Right renal cortex interstitium (tissue), 3 donors: Measurements from ENCODE around the gene RCSD1. TPM values are rescaled to one million over a fixed set of nuclear protein-coding genes. Genes with fewer than 3 reads are reported as not detected.
A peak's percentile ranks its signal among the peaks of the same experiment; 100 is the strongest.

Source experiments
- DNase-seq, 3 donors: peaks; one replicate each; pipeline ENCODE4 v3.0.0-alpha.2; 2013; ENCODE audit warnings: low read depth in 3 of 3, low spot score in 2 of 3
- polyA plus RNA-seq, 3 donors: library from polyadenylated mRNA; unstranded; fragments of 120-200 nt; gene quantifications; one replicate each; pipeline ENCODE4 v1.2.1, GENCODE V29; 2013; ENCODE audit not compliant: insufficient read length in 3 of 3

Gene RCSD1
- polyA plus RNA-seq, 3 donors, result 12.0 to 15.5 (median 13.5) TPM

GRCh38 chr1:167683226-167683625 lies 53.2 kb downstream of the RCSD1 start:
- no peak for DNase-seq

- no peak for DNase-seq
Measured at GRCh38 chr1:167683641-167684502, 53.8 kb downstream of the RCSD1 start.

GRCh38 chr1:167685844-167686243 lies 55.8 kb downstream of the RCSD1 start:
- DNase-seq, result no peak

- peak; percentile 69 to 75 (median 73) for DNase-seq
Measured at GRCh38 chr1:167687919-167688519, 58.0 kb downstream of the RCSD1 start.

GRCh38 chr1:167689567-167689920 lies 59.5 kb downstream of the RCSD1 start:
- no peak for DNase-seq

- DNase-seq, result no peak
Measured at GRCh38 chr1:167690053-167690452, 60.0 kb downstream of the RCSD1 start.

GRCh38 chr1:167693425-167694045 lies 63.5 kb downstream of the RCSD1 start:
- no peak for DNase-seq

- DNase-seq, result no peak
Measured at GRCh38 chr1:167694691-167695090, 64.7 kb downstream of the RCSD1 start.

GRCh38 chr1:167695147-167695546 lies 65.1 kb downstream of the RCSD1 start:
- DNase-seq, result no peak

- DNase-seq, result no peak
Measured at GRCh38 chr1:167695756-167696561, 65.9 kb downstream of the RCSD1 start.

- no peak for DNase-seq
Measured at GRCh38 chr1:167697667-167698141, 67.7 kb downstream of the RCSD1 start.

GRCh38 chr1:167698313-167698712 lies 68.3 kb downstream of the RCSD1 start:
- DNase-seq, result no peak

- no peak for DNase-seq
Measured at GRCh38 chr1:167701510-167701909, 71.5 kb downstream of the RCSD1 start.

GRCh38 chr1:167703557-167703956 lies 73.5 kb downstream of the RCSD1 start:
- DNase-seq, result no peak

- no peak for DNase-seq
Measured at GRCh38 chr1:167704715-167705114, 74.7 kb downstream of the RCSD1 start.

- DNase-seq, result no peak
Measured at GRCh38 chr1:167705250-167705649, 75.2 kb downstream of the RCSD1 start.

GRCh38 chr1:167706363-167706762 lies 76.3 kb downstream of the RCSD1 start:
- no peak for DNase-seq

- no peak for DNase-seq
Measured at GRCh38 chr1:167706931-167707877, 77.2 kb downstream of the RCSD1 start.

GRCh38 chr1:167707942-167708341 lies 77.9 kb downstream of the RCSD1 start:
- no peak for DNase-seq

- no peak for DNase-seq
Measured at GRCh38 chr1:167708940-167709389, 78.9 kb downstream of the RCSD1 start.
